Astrocyte (in vitro differentiated cells and primary cell): ENCODE measurements around the gene GTF3A. TPM values are rescaled to one million over a fixed set of nuclear protein-coding genes. Genes with fewer than 3 reads are reported as not detected.

Experiments used
- DNase-seq: peaks from one replicate; pipeline ENCODE4 v3.0.0-alpha.2; 2010; ENCODE audit warnings: low read depth
- FAIRE-seq: peaks from 2 replicates; lab custom pipeline; 2011; peaks lifted over from hg19 to GRCh38; lab: Jason Lieb, UNC
- H2AFZ ChIP-seq: 2 replicates; pipeline ENCODE4 v1.6.0; 2012; ENCODE audit warnings: low read depth, low read length, inconsistent platforms
- H3K27ac ChIP-seq: 2 replicates; pipeline ENCODE4 v1.5.1; 2011; ENCODE audit warnings: low read depth, low read length, inconsistent platforms
- H3K27me3 ChIP-seq: 2 replicates; pipeline ENCODE4 v1.6.0; 2011; ENCODE audit warnings: low read length, inconsistent platforms; ENCODE audit not compliant: insufficient read depth
- H3K36me3 ChIP-seq: 2 replicates; pipeline ENCODE4 v1.5.1; 2011; ENCODE audit warnings: low read length, inconsistent platforms; ENCODE audit not compliant: insufficient read depth
- H3K4me1 ChIP-seq: 2 replicates; pipeline ENCODE4 v1.5.1; 2011; ENCODE audit warnings: low read length, inconsistent platforms; ENCODE audit not compliant: insufficient read depth
- H3K4me2 ChIP-seq: 2 replicates; pipeline ENCODE4 v1.6.0; 2012; ENCODE audit warnings: low read length, inconsistent platforms
- H3K4me3 ChIP-seq: 2 replicates; pipeline ENCODE4 v1.5.1; 2011; ENCODE audit warnings: low read depth, mild to moderate bottlenecking, low read length, inconsistent platforms; ENCODE audit not compliant: insufficient read depth
- H3K79me2 ChIP-seq: 2 replicates; pipeline ENCODE4 v1.6.0; 2012; ENCODE audit warnings: mild to moderate bottlenecking, low read length, inconsistent platforms; ENCODE audit not compliant: insufficient read depth
- H3K9ac ChIP-seq: 2 replicates; pipeline ENCODE4 v1.6.0; 2012; ENCODE audit warnings: mild to moderate bottlenecking, low read length, inconsistent platforms
- H3K9me3 ChIP-seq: 2 replicates; pipeline ENCODE4 v1.5.1; 2012; ENCODE audit warnings: low read depth, mild to moderate bottlenecking, low read length, inconsistent platforms; ENCODE audit not compliant: insufficient read depth
- H4K20me1 ChIP-seq: 2 replicates; pipeline ENCODE4 v1.6.0; 2012; ENCODE audit warnings: low read length, inconsistent platforms; ENCODE audit not compliant: insufficient read depth
- H3K27ac Mint-ChIP-seq: one replicate; pipeline ENCODE4 v1.8.0; 2021; ENCODE audit warnings: mild to moderate bottlenecking, mixed read lengths; ENCODE audit not compliant: unreplicated experiment
- H3K27me3 Mint-ChIP-seq: one replicate; pipeline ENCODE4 v1.8.0; 2021; ENCODE audit warnings: low read depth, mixed read lengths; ENCODE audit not compliant: unreplicated experiment
- H3K36me3 Mint-ChIP-seq: one replicate; pipeline ENCODE4 v1.8.0; 2021; ENCODE audit warnings: low read depth, mixed read lengths; ENCODE audit not compliant: unreplicated experiment
- H3K4me1 Mint-ChIP-seq: one replicate; pipeline ENCODE4 v1.8.0; 2021; ENCODE audit warnings: low read depth, mixed read lengths; ENCODE audit not compliant: unreplicated experiment
- H3K4me3 Mint-ChIP-seq: one replicate; pipeline ENCODE4 v1.8.0; 2021; ENCODE audit warnings: mild to moderate bottlenecking, moderate library complexity, mixed read lengths; ENCODE audit not compliant: unreplicated experiment
- H3K9me3 Mint-ChIP-seq: one replicate; pipeline ENCODE4 v1.8.0; 2021; ENCODE audit warnings: mild to moderate bottlenecking, mixed read lengths; ENCODE audit not compliant: unreplicated experiment
- CTCF ChIP-seq: IDR thresholded peaks from 2 replicates; pipeline ENCODE4 v1.5.1; 2011; ENCODE audit warnings: low read depth, mild to moderate bottlenecking, inconsistent platforms, low read length, moderate library complexity; ENCODE audit not compliant: insufficient read depth
- EZH2 ChIP-seq: IDR thresholded peaks from 2 replicates; pipeline ENCODE4 v1.6.1; 2012; ENCODE audit warnings: mild to moderate bottlenecking, low read length, inconsistent platforms; ENCODE audit not compliant: insufficient read depth
- total RNA-seq: library from RNA; stranded (reverse); gene quantifications from 2 replicates; pipeline ENCODE4 v1.2.1, GENCODE V29; 2021

GTF3A gene
- total RNA-seq, 1 donor from 2014 or later, result 83.6 TPM

GRCh38 chr13:27383104-27383921 lies 41.1 kb upstream of the GTF3A start:
- Histone ChIP-seq H3K9ac (no peak overlapping the region), H3K4me2 (no peak overlapping the region), H3K36me3 (no peaks in the 10 kb centered on the region), H3K4me1 (no peaks in the 10 kb centered on the region), H3K27ac (no peak overlapping the region), H2AFZ (no peak overlapping the region), H3K79me2 (no peaks in the 10 kb centered on the region), H4K20me1 (no peaks in the 10 kb centered on the region), H3K4me3 (no peak overlapping the region), H3K27me3 (peaks cover 5% of the 10 kb centered on the region), H3K9me3 (no peaks in the 10 kb centered on the region)
- FAIRE-seq (no peak), DNase-seq (no peak)
- peaks cover 20% of the 10 kb centered on the region for H3K27me3 Mint-ChIP-seq
- no peak overlapping the region for H3K27ac Mint-ChIP-seq
- TF ChIP-seq EZH2, result no peak
- TF ChIP-seq CTCF, result no peak
- H3K4me1 Mint-ChIP-seq, result no peaks in the 10 kb centered on the region
- H3K4me3 Mint-ChIP-seq, result no peak overlapping the region
- no peaks in the 10 kb centered on the region for H3K36me3 Mint-ChIP-seq
- H3K9me3 Mint-ChIP-seq, result no peaks in the 10 kb centered on the region

- DNase-seq (no peak), FAIRE-seq (no peak)
- H3K27me3 Mint-ChIP-seq, result peaks cover 20% of the 10 kb centered on the region
- H3K36me3 Mint-ChIP-seq, result no peaks in the 10 kb centered on the region
- Histone ChIP-seq H4K20me1 (no peaks in the 10 kb centered on the region), H3K9me3 (no peaks in the 10 kb centered on the region), H3K27me3 (peaks cover 5% of the 10 kb centered on the region), H3K9ac (no peak overlapping the region), H3K27ac (no peak overlapping the region), H3K4me3 (no peak overlapping the region), H2AFZ (no peak overlapping the region), H3K4me1 (no peaks in the 10 kb centered on the region), H3K79me2 (no peaks in the 10 kb centered on the region), H3K36me3 (no peaks in the 10 kb centered on the region), H3K4me2 (no peak overlapping the region)
- no peak overlapping the region for H3K27ac Mint-ChIP-seq
- H3K9me3 Mint-ChIP-seq, result no peaks in the 10 kb centered on the region
- TF ChIP-seq CTCF (no peak), EZH2 (no peak)
- H3K4me3 Mint-ChIP-seq, result no peak overlapping the region
- H3K4me1 Mint-ChIP-seq, result no peaks in the 10 kb centered on the region
Observed at GRCh38 chr13:27384285-27384684, 40.1 kb upstream of the GTF3A start.

GRCh38 chr13:27388241-27388640 lies 36.2 kb upstream of the GTF3A start:
- no peaks in the 10 kb centered on the region for H3K79me2 ChIP-seq
- H3K4me1 ChIP-seq, result no peaks in the 10 kb centered on the region
- no peaks in the 10 kb centered on the region for H3K4me1 Mint-ChIP-seq
- no peaks in the 10 kb centered on the region for H3K36me3 Mint-ChIP-seq
- H2AFZ ChIP-seq, result no peak overlapping the region
- no peak overlapping the region for H3K27ac ChIP-seq
- H3K4me2 ChIP-seq, result no peak overlapping the region
- H4K20me1 ChIP-seq, result no peaks in the 10 kb centered on the region
- no peak overlapping the region for H3K4me3 ChIP-seq
- TF ChIP-seq EZH2 (no peak), CTCF (no peak)
- no peak for DNase-seq
- no peak overlapping the region for H3K9ac ChIP-seq
- H3K27me3 Mint-ChIP-seq, result peaks cover 17% of the 10 kb centered on the region
- no peaks in the 10 kb centered on the region for H3K36me3 ChIP-seq
- H3K27me3 ChIP-seq, result peaks cover 2% of the 10 kb centered on the region
- FAIRE-seq, result no peak
- no peak overlapping the region for H3K27ac Mint-ChIP-seq
- no peak overlapping the region for H3K4me3 Mint-ChIP-seq
- H3K9me3 ChIP-seq, result no peaks in the 10 kb centered on the region
- no peaks in the 10 kb centered on the region for H3K9me3 Mint-ChIP-seq
